OCI-LY3 (cell line): ENCODE results near the gene NRF1.
"Not testable (repeated sequence)": the region's sequence is repeated elsewhere in the genome, so short reads cannot be mapped to it uniquely, and the experiment has no call there.

ENCODE experiments used
- H2AFZ ChIP-seq: fragments of 200-600, 300-600 bp; shearing (Covaris generic); 2 replicates; pipeline ENCODE4 v1.6.0; 2014; ENCODE audit warnings: antibody characterized with exemption, low read depth, low read length
- H3K27ac ChIP-seq: fragments of 200-600, 300-600 bp; sonication (generic); 2 replicates; pipeline ENCODE4 v1.5.1; 2014; ENCODE audit warnings: mild to moderate bottlenecking, low read length, moderate library complexity, mixed read lengths
- H3K27me3 ChIP-seq: fragments of 200-600, 300-600 bp; sonication (generic); 2 replicates; pipeline ENCODE4 v1.6.1; 2014; ENCODE audit warnings: low read depth, low read length, mixed read lengths
- H3K36me3 ChIP-seq: fragments of 200-600, 300-600 bp; sonication (generic); replicated peaks from 2 replicates; pipeline ENCODE3; 2014; ENCODE audit warnings: low read depth, low read length, mixed read lengths
- H3K4me1 ChIP-seq: fragments of 300-600, 200-600 bp; sonication (generic); 2 replicates; pipeline ENCODE4 v1.6.1; 2014; ENCODE audit warnings: low read length, mixed read lengths
- H3K4me2 ChIP-seq: fragments of 200-600, 300-600 bp; sonication (generic); 2 replicates; pipeline ENCODE4 v1.6.1; 2014; ENCODE audit warnings: low read length, mixed read lengths
- H3K4me3 ChIP-seq: fragments of 300-600, 200-600 bp; sonication (generic); 2 replicates; pipeline ENCODE4 v1.5.1; 2014; ENCODE audit warnings: antibody characterized with exemption, mild to moderate bottlenecking, low read length, moderate library complexity
- H3K79me2 ChIP-seq: fragments of 300-600, 200-600 bp; shearing (Covaris generic); 2 replicates; pipeline ENCODE4 v1.6.1; 2014; ENCODE audit warnings: mild to moderate bottlenecking, low read length, mixed read lengths
- H3K9ac ChIP-seq: fragments of 300-600, 200-600 bp; shearing (Covaris generic); 2 replicates; pipeline ENCODE4 v1.6.0; 2014; ENCODE audit warnings: mild to moderate bottlenecking, low read length, moderate library complexity
- H3K9me3 ChIP-seq: fragments of 200-600, 300-600 bp; shearing (Covaris generic); 2 replicates; pipeline ENCODE4 v1.6.1; 2014; ENCODE audit warnings: low read length, mixed read lengths; ENCODE audit not compliant: insufficient read depth
- H4K20me1 ChIP-seq: fragments of 200-600, 300-600 bp; sonication (generic); 2 replicates; pipeline ENCODE4 v1.6.1; 2016; ENCODE audit warnings: low read length, mixed read lengths; ENCODE audit not compliant: insufficient read depth
- EZH2phosphoT487 ChIP-seq: fragments of 200-600 bp; shearing (Covaris generic); IDR thresholded peaks from 2 replicates; pipeline ENCODE4 v1.6.1; 2018; ENCODE audit warnings: antibody characterized with exemption, mixed run types, low read depth
- TF ChIP-seq, protein P1 (sequence below): fragments of 200-600, 300-600 bp; sonication (generic); IDR thresholded peaks from 2 replicates; pipeline ENCODE4 v1.5.1; 2014; ENCODE audit warnings: antibody characterized with exemption, low read length, low read depth

Gene NRF1

DNA sequence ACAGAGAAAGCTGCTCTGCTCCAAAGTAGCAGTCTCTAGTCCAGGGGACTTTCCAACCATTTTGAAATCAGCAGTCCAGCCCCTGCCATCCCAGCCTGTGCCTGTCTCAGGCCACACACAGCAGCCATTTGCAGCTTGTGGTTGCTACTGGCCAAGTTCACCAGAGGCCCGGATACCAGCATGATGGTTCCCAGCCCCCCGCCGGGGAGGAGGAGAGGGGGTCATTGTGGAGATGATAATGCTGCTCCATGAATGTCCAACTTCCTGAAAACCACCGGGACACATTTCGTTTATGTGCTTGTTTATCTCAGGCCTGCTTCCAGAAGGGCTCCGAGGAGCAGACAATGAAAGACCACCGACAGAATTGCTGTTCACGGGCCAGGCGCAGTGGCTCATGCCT, 181.2 kb downstream of the NRF1 start:
- no peak for TF ChIP-seq EZH2phosphoT487
- TF ChIP-seq, protein P1, sequence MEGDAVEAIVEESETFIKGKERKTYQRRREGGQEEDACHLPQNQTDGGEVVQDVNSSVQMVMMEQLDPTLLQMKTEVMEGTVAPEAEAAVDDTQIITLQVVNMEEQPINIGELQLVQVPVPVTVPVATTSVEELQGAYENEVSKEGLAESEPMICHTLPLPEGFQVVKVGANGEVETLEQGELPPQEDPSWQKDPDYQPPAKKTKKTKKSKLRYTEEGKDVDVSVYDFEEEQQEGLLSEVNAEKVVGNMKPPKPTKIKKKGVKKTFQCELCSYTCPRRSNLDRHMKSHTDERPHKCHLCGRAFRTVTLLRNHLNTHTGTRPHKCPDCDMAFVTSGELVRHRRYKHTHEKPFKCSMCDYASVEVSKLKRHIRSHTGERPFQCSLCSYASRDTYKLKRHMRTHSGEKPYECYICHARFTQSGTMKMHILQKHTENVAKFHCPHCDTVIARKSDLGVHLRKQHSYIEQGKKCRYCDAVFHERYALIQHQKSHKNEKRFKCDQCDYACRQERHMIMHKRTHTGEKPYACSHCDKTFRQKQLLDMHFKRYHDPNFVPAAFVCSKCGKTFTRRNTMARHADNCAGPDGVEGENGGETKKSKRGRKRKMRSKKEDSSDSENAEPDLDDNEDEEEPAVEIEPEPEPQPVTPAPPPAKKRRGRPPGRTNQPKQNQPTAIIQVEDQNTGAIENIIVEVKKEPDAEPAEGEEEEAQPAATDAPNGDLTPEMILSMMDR, result no peak
- no peak overlapping the region for H3K4me3 ChIP-seq
- H3K4me2 ChIP-seq, result no peak overlapping the region
- no peak overlapping the region for H3K9ac ChIP-seq
- no peaks in the 10 kb centered on the region for H3K36me3 ChIP-seq
- no peaks in the 10 kb centered on the region for H4K20me1 ChIP-seq
- H2AFZ ChIP-seq, result no peak overlapping the region
- H3K4me1 ChIP-seq, result no peaks in the 10 kb centered on the region
- no peaks in the 10 kb centered on the region for H3K79me2 ChIP-seq
- H3K9me3 ChIP-seq, result no peaks in the 10 kb centered on the region
- no peak overlapping the region for H3K27ac ChIP-seq
- no peaks in the 10 kb centered on the region for H3K27me3 ChIP-seq

DNA sequence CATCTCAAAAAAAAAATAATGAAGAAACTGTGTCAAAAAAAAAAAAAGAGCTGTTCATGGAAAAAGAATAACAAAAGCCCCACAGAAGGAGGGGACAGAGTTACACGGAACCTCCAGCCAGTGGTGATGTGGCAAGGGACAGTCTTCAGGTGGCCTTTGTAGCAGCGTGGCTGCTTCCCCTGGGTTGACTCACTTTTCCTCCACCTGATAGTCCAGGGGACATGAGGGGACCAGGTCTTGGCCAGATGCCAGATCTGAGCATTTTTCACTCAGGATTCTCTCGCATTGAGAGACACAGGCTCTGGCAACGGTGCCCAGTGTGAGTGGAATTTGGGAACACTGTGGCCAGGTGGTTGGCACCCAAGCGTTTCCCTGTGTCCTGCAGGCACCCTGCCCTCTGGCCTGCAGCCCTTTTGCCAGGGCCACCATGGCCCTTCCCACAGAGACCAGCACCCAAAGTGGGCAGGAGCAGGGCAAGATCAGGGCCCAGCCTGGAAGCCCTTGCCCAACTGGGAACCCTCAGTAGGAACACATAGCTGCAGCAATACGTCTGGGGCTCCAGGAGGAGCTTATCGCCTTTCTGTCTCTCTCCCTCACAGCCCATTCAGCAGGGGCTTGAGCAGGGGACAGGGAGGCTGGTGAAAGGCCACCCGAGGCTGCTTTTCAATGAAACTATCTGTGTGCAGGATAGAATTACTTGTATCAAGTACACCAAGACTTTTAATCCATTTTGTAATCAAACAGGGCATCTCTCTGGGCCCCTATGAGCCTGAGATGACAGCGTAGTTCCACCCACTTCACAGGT, 182.2 kb downstream of the NRF1 start:
- Histone ChIP-seq H3K27me3 (no peaks in the 10 kb centered on the region), H3K9me3 (no peaks in the 10 kb centered on the region), H3K4me1 (no peaks in the 10 kb centered on the region), H2AFZ (no peak overlapping the region), H3K27ac (no peak overlapping the region), H3K4me3 (no peak overlapping the region), H3K4me2 (no peak overlapping the region), H3K79me2 (no peaks in the 10 kb centered on the region), H3K9ac (no peak overlapping the region), H3K36me3 (no peaks in the 10 kb centered on the region), H4K20me1 (no peaks in the 10 kb centered on the region)
- TF ChIP-seq EZH2phosphoT487, result no peak
- TF ChIP-seq, protein P1, result no peak

DNA sequence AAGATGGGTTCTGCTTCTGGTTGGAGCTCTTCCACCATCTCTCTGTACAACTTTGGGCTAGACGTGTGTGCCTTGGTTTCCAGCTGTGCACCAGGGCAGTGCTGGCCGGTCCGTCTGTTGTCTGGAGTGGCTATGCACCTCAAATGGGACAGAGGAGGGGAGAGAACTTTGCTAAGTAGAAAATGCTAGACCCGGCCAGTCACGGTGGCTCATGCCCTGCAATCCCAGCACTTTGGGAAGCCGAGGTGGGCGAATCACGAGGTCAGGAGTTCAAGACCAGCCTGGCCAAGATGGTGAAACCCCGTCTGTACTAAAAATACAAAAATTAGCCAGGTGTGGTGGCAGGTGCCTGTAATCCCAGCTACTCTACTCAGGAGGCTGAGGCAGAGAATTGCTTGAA, 182.9 kb downstream of the NRF1 start:
- H4K20me1 ChIP-seq, H3K9ac ChIP-seq, H3K4me1 ChIP-seq, H3K79me2 ChIP-seq, H3K4me3 ChIP-seq, H3K4me2 ChIP-seq, H3K9me3 ChIP-seq, H3K36me3 ChIP-seq, H3K27ac ChIP-seq, H2AFZ ChIP-seq, H3K27me3 ChIP-seq: not testable (repeated sequence)

DNA sequence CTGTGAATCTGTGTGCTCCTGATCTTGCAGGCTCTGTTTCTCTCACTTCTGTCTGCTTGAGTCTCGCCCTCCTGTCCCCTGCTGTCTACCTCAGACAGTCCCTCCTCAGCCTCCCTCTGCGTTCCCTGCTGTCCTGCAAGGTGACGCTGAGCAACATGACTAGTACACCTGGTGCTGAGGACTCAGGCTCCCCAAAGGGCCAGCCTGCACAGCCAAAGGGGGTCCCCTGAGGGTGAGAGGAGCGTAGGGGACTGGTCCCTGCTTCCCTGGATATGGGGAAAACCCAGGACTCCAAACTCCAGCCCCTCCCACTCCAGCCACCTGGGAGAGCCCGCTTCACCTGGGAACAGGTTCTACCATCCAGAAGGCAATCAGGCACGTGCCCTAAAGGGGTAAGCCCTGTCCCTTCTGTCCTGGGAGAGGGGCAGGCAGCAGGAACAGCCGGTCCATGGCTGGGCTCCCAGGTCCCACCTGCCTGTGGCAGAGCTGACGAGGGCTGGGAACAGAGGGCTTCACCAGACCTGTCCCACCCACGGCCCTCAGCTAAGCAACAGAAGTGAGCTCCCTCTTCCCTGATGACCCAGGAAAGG, 184.8 kb downstream of the NRF1 start:
- no peak overlapping the region for H3K9ac ChIP-seq
- H3K4me3 ChIP-seq, result no peak overlapping the region

More for the DNA sequence above, 184.8 kb downstream of the NRF1 start:
- TF ChIP-seq EZH2phosphoT487, result no peak
- TF ChIP-seq, protein P1, result no peak
- H3K4me2 ChIP-seq, result no peak overlapping the region
- H3K9me3 ChIP-seq, result no peaks in the 10 kb centered on the region
- H3K27me3 ChIP-seq, result no peaks in the 10 kb centered on the region
- H3K4me1 ChIP-seq, result no peaks in the 10 kb centered on the region
- H3K36me3 ChIP-seq, result no peaks in the 10 kb centered on the region
- no peak overlapping the region for H2AFZ ChIP-seq
- no peaks in the 10 kb centered on the region for H4K20me1 ChIP-seq
- no peak overlapping the region for H3K27ac ChIP-seq
- H3K79me2 ChIP-seq, result no peaks in the 10 kb centered on the region
